Right ventricle myocardium inferior (tissue), 1 donor: Measurements from ENCODE around the gene QPCTL. TPM values are rescaled to one million over a fixed set of nuclear protein-coding genes. Genes with fewer than 3 reads are reported as not detected.
"Not testable (repeated sequence)": the region's sequence is repeated elsewhere in the genome, so short reads cannot be mapped to it uniquely, and the experiment has no call there.

Experiments
- ATAC-seq: fragments of 200-7000 bp; cut with Tn5 transposase; one replicate; pipeline ENCODE4 v1.9.1; 2020; ENCODE audit warnings: mild to moderate bottlenecking, moderate library complexity
- DNase-seq: peaks from one replicate; pipeline ENCODE4 v3.0.0; 2021; ENCODE audit errors: missing footprints
- intact Hi-C: fragments of 100-400 bp; cut with DNase I; formaldehyde crosslinking; loops from one replicate; pipeline ENCODE4 v1.11.0; 2022
- microRNA-seq: library from miRNA; unstranded; fragments of <30 nt; microRNA quantifications from one replicate; pipeline ENCODE4 v1.2.0, GENCODE V29; 2020
- total RNA-seq: library from RNA; stranded (reverse); fragmentation: NEBNext Ultra II Directional; extraction: Animal tissue kit (Norgen Biotek cat#: 25700); gene quantifications from one replicate; pipeline ENCODE4 v1.2.1, GENCODE V29; 2021
- donor health status: DM: no; HTN: yes; CAD: no; lungs with severe emphysema.

The QPCTL gene
- total RNA-seq, 1 donor from 2014 or later: 1.5 TPM

- no peak for ATAC-seq
- DNase-seq: no peak
- intact Hi-C loops: no loop called here
Observed at GRCh38 chr19:45746866-45747265, 54.4 kb downstream of the QPCTL start.

GRCh38 chr19:45747513-45747912 is 55.0 kb downstream of the QPCTL start:
- DNase-seq (no peak), ATAC-seq (no peak)
- intact Hi-C loops: no loop called here

- intact Hi-C loops, ATAC-seq, DNase-seq: not testable (repeated sequence)
Observed at GRCh38 chr19:45751483-45751882, 59.0 kb downstream of the QPCTL start.

- no peak for DNase-seq
- intact Hi-C loops: no loop called here
- no peak for ATAC-seq
Observed at GRCh38 chr19:45752639-45753038, 60.2 kb downstream of the QPCTL start.

GRCh38 chr19:45753548-45753947 is 61.1 kb downstream of the QPCTL start:
- ATAC-seq (no peak), DNase-seq (no peak)
- intact Hi-C loops: no loop called here

Small RNAs within 50 kb of the gene (microRNA-seq; reads per million reads assigned to microRNA genes)
- gene MIR642A: not detected
- gene MIR642B: not detected

Other genes starting within 250 kb of the QPCTL start
- gene FOSB, start 224.7 kb upstream of the QPCTL start, total RNA-seq: 0.32 TPM
- 30.6 TPM for gene RTN2, start 195.6 kb upstream of the QPCTL start, total RNA-seq
- gene PPM1N, start 194.2 kb upstream of the QPCTL start, total RNA-seq: 0.65 TPM
- 49.0 TPM for gene VASP, start 185.2 kb upstream of the QPCTL start, total RNA-seq
- gene OPA3, start 107.9 kb upstream of the QPCTL start, total RNA-seq: 24.5 TPM
- 5.4 TPM for gene GPR4, start 90.5 kb upstream of the QPCTL start, total RNA-seq
- 39.1 TPM for gene EML2, start 53.3 kb upstream of the QPCTL start, total RNA-seq
- gene GIPR, start 24.4 kb upstream of the QPCTL start, total RNA-seq: 5.0 TPM
- 252 TPM for gene SNRPD2, start 713 bp upstream of the QPCTL start, total RNA-seq
- gene FBXO46, start 38.2 kb downstream of the QPCTL start, total RNA-seq: 13.1 TPM
- not detected for gene MEIOSIN, start 40.8 kb downstream of the QPCTL start, total RNA-seq
- gene SIX5, start 76.6 kb downstream of the QPCTL start, total RNA-seq: 22.3 TPM
- gene DMPK, start 89.8 kb downstream of the QPCTL start, total RNA-seq: 233 TPM
- 52.0 TPM for gene DMWD, start 100.2 kb downstream of the QPCTL start, total RNA-seq
- gene RSPH6A, start 122.6 kb downstream of the QPCTL start, total RNA-seq: not detected
- gene SYMPK, start 170.5 kb downstream of the QPCTL start, total RNA-seq: 29.9 TPM
- not detected for gene FOXA3, start 171.7 kb downstream of the QPCTL start, total RNA-seq
- 19.9 TPM for gene IRF2BP1, start 193.5 kb downstream of the QPCTL start, total RNA-seq
- 16.0 TPM for gene MYPOP, start 209.9 kb downstream of the QPCTL start, total RNA-seq
- gene NANOS2, start 222.1 kb downstream of the QPCTL start, total RNA-seq: not detected